Measurements from ENCODE around the gene FURIN. TPM values are rescaled to one million over a fixed set of nuclear protein-coding genes. Genes with fewer than 3 reads are reported as not detected.
A peak's percentile ranks its signal among the peaks of the same experiment; 100 is the strongest.

The FURIN gene
- total RNA-seq, 2 experiments from 2014 or later = 4.9 to 10.3 TPM

GRCh38 chr15:90914305-90915080, 46.1 kb downstream of the FURIN start:
- TF ChIP-seq, protein P1, sequence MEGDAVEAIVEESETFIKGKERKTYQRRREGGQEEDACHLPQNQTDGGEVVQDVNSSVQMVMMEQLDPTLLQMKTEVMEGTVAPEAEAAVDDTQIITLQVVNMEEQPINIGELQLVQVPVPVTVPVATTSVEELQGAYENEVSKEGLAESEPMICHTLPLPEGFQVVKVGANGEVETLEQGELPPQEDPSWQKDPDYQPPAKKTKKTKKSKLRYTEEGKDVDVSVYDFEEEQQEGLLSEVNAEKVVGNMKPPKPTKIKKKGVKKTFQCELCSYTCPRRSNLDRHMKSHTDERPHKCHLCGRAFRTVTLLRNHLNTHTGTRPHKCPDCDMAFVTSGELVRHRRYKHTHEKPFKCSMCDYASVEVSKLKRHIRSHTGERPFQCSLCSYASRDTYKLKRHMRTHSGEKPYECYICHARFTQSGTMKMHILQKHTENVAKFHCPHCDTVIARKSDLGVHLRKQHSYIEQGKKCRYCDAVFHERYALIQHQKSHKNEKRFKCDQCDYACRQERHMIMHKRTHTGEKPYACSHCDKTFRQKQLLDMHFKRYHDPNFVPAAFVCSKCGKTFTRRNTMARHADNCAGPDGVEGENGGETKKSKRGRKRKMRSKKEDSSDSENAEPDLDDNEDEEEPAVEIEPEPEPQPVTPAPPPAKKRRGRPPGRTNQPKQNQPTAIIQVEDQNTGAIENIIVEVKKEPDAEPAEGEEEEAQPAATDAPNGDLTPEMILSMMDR (conservative IDR thresholded peaks at IDR 0.05; ENCODE audit: low read length) = no peak
- TF ChIP-seq EZH2phosphoT487 (IDR thresholded peaks at IDR 0.05; ENCODE audit: borderline replicate concordance, low read depth, low read length) = no peak
- H4K20me1 ChIP-seq (ENCODE audit: insufficient read depth, low read length) = no peaks in the 10 kb centered on the region
- CTCF ChIA-PET (ENCODE audit: unreplicated experiment) = no interaction called here
- no peak for DNase-seq (ENCODE audit: low spot score)
- intact Hi-C loops (cut with micrococcal nuclease; ENCODE audit: unreplicated experiment) = no loop called here
- H3K79me2 ChIP-seq (ENCODE audit: insufficient read depth, low read depth, low read length) = no peaks in the 10 kb centered on the region
- H3K4me1 ChIP-seq (ENCODE audit: insufficient read depth, low read length, poor library complexity, severe bottlenecking) = peaks cover 24% of the 10 kb centered on the region
- no peak overlapping the region for H2AFZ ChIP-seq (ENCODE audit: low read length)
- H3K9me2 ChIP-seq (ENCODE audit: insufficient read depth, low read length) = no peaks in the 10 kb centered on the region
- H3K4me3 ChIP-seq (ENCODE audit: low read depth, low read length, poor library complexity, severe bottlenecking) = no peak overlapping the region
- no peaks in the 10 kb centered on the region for H3K9me3 ChIP-seq (ENCODE audit: low read length)
- H3K4me2 ChIP-seq (ENCODE audit: low read length) = peak overlapping the region; percentile 33
- H3K27ac ChIP-seq (ENCODE audit: low read depth, low read length, poor library complexity, severe bottlenecking) = peak overlapping the region; percentile 46
- H3K36me3 ChIP-seq (ENCODE audit: insufficient read depth, low read length) = no peaks in the 10 kb centered on the region
- BruUV-seq (replicated peaks) = no TSS peak
- POLR2A ChIA-PET = interaction anchor here (1.0 kb wide), 1 partner anchor 11 kb away, joined by 3 read pairs; the partner anchor contains the start of gene MAN2A2

- H3K9me2 ChIP-seq (ENCODE audit: insufficient read depth, low read length) = no peaks in the 10 kb centered on the region
- H2AFZ ChIP-seq (ENCODE audit: low read length) = 0 out of 2 replicates have a peak overlapping the region, but pooled peaks have one; percentile 5
- peak; percentile 73 for DNase-seq (ENCODE audit: low spot score)
- ChIA-PET POLR2A (interaction anchor here (0.7 kb wide), 1 partner anchor 572 kb away, joined by 3 read pairs; no protein-coding TSS in a partner anchor), CTCF (ENCODE audit: unreplicated experiment) (interaction anchor here (1.0 kb wide), 1 partner anchor 20 kb away, joined by 5 read pairs; the partner anchor contains the start of gene UNC45A)
- H3K4me1 ChIP-seq (ENCODE audit: insufficient read depth, low read length, poor library complexity, severe bottlenecking) = peaks cover 24% of the 10 kb centered on the region
- peak overlapping the region; percentile 9 for H3K4me3 ChIP-seq (ENCODE audit: low read depth, low read length, poor library complexity, severe bottlenecking)
- TF ChIP-seq EZH2phosphoT487 (IDR thresholded peaks at IDR 0.05; ENCODE audit: borderline replicate concordance, low read depth, low read length) = no peak
- TF ChIP-seq, protein P1 (conservative IDR thresholded peaks at IDR 0.05; ENCODE audit: low read length) = no peak
- H3K9me3 ChIP-seq (ENCODE audit: low read length) = no peaks in the 10 kb centered on the region
- intact Hi-C loops (cut with micrococcal nuclease; ENCODE audit: unreplicated experiment) = no loop called here
- H3K4me2 ChIP-seq (ENCODE audit: low read length) = peak overlapping the region; percentile 33
- H3K27ac ChIP-seq (ENCODE audit: low read depth, low read length, poor library complexity, severe bottlenecking) = peak overlapping the region; percentile 46
- no peaks in the 10 kb centered on the region for H4K20me1 ChIP-seq (ENCODE audit: insufficient read depth, low read length)
- no peaks in the 10 kb centered on the region for H3K79me2 ChIP-seq (ENCODE audit: insufficient read depth, low read depth, low read length)
- no TSS peak for BruUV-seq (replicated peaks)
- no peaks in the 10 kb centered on the region for H3K36me3 ChIP-seq (ENCODE audit: insufficient read depth, low read length)
These were observed 46.9 kb downstream of the FURIN start for GRCh38 chr15:90915216-90915807.
